HG03280 (cell line): ENCODE measurements around the gene WWOX.
A peak's percentile ranks its signal among the peaks of the same experiment; 100 is the strongest.

Experiments
- ATAC-seq: cut with Tn5 transposase; IDR thresholded peaks from one replicate; pipeline ENCODE4 v1.9.1; 2021; ENCODE audit warnings: mild to moderate bottlenecking, moderate library complexity; ENCODE audit not compliant: unreplicated experiment

The WWOX gene

DNA sequence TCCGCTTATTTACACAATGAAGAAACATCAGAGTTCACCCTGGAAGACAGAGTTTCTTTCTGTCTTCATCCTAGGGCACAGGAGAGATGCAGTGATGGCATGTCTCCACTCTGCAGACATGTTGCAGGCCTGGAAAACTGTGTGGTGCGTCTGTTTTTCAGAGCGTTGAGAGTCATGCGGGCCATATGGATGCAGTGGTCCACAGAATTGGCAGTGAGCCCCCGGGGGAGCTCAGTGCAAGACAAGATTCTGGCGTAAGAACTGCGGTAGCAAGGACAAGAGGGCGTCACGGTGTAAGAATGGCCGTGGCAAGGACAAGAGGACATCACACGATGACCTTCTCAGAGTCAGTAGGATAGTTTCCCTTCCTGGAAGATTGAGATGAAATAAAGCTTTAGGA lies 847.1 kb downstream of the WWOX start:
- ATAC-seq, result no peak

DNA sequence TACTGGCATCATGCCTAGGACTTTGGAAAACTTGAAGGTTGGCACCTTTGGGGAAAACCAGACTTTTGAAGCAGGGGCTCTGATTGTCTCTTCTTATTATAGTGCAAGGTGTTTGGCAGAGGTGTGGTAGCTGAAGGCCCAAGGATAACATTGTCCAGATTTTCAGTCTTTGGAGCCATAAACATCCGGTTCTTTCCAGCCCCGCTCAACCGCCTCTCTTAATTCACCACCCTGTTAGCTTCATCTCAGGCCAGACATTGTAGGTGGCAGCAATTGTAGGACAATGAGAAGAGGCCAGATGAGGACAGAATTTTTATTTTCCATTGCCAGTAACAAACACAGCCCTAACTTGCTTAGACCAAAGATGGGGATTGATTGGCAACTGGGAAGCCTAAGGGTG lies 851.3 kb downstream of the WWOX start:
- no peak for ATAC-seq

DNA sequence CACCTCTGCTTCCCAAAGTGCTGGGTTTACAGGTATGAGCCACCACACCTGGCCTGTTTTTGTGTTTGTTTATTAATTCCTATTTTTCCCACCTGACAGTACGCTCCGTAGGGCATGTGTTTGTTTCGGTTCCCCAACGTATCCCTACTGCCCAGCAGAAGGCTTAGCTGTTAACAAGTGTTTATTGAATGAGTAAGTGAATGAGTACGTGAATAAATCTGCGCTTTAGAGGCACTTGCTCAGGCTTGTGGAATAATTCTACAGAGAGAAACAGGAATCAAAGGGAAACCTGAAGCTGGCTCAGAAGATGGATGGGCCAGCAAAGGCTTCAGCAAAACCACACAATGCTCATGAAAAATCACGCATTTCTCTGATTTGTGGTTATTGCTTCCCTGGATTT lies 853.2 kb downstream of the WWOX start:
- ATAC-seq, result no peak

DNA sequence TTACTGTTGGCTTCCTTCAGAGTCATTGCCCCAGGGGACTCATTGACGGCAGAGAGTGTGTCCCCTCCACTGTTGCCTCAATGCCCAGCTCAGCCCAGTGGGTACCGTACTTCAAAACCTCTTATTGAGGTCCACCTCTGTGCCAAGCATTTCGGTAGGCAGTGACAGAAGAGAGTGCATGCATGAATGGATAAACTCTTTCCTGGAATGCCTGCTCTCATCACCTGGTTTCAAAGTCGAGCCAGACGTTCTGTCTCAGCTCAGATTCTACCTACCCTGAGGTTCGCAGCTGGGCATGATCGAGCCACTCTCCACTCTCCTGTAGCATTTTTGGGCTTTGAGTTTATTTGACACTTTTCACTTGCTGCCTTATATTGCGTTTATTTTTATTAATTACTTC lies 854.1 kb downstream of the WWOX start:
- no peak for ATAC-seq

DNA sequence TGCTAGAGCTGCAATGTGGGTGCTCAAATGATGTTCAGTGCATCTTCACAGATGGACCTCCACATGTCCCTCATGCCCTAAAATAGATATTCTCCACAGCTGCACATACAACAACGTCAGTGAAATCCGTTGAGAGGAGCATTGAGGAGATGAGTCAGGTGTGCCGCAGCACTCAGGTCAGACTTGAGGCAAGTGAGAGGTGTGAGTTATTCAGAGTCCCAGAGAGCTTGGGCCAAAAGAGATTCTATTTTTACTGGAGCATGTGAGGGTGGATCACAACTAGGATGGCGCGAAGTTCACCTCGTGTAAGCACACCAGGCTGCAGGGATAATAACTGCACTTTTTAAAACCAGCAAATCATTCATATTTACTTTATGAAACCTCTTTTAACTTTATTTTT lies 855.8 kb downstream of the WWOX start:
- no peak for ATAC-seq

DNA sequence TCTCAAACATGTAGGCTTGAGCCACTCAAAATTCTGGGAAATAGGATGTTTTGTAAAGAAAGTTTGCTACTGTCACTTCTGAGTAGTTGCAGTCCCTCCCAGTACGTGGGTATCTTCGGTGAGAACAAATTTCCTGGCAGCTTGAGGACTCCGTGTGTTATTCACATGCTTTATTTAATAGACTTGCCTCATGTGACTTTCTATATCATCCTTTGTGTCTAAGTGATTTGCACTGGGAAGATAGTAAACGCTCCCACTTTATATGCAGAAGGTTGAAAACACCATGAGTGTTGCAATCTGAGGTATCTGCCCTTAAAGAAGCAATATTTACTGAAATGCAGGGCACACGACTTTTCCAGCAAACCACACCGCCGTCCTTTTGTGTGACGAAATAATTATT lies 857.4 kb downstream of the WWOX start:
- no peak for ATAC-seq

DNA sequence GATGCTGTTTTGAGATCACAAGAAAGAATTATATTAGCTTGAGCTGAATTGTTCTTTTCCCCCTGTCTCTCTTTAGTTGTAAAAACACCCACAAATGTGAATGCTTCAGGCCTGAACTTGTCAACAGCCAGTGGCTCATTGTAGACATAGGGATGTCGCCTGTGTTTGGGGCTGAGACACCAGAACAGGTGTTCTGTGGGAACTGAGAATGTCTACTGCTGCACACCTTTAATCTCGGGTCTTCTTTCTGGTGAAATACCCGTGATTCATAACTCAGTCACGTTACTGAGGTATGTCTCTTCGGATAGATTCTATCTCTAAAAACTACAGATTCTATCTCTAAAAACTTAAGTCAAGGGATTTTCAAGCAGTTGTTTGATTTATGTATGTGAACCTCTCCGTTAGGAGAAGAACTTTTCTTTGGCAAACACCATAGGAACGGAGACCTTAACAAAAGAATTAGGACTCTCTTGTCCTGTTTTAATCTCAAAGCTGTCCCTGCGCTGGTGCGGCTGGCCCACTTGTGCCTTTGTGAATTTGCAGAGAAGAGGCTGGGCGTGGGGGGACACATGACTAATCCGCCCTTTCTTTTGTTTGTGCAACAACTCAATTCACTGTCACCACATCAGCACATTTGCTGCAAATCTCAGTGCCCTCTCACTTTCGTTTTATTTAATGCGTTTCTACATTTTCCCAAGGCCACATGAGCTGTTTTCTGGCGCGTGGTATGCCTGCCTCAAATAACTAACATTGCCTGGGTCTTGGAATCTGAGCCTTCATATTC lies 858.1 kb downstream of the WWOX start:
- no peak for ATAC-seq

DNA sequence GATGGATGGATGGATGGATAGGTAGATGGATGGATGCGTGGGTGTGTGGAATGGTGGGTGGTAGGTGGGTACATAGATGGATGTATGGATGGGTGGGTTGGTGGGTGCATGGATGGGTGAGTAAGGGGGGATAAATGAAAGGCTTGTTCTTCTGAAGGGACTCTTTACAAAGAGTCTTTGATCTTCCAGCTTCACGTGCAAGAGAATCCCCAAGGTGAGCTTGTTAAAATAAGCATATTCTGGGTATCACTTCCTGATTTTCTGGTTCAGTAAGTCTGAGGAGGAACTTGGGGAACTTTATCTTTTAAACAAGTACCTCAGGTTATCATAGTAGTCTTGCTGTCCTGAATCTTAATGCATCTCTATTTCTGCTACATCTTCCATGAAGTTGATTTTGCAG lies 862.0 kb downstream of the WWOX start:
- ATAC-seq, result no peak

DNA sequence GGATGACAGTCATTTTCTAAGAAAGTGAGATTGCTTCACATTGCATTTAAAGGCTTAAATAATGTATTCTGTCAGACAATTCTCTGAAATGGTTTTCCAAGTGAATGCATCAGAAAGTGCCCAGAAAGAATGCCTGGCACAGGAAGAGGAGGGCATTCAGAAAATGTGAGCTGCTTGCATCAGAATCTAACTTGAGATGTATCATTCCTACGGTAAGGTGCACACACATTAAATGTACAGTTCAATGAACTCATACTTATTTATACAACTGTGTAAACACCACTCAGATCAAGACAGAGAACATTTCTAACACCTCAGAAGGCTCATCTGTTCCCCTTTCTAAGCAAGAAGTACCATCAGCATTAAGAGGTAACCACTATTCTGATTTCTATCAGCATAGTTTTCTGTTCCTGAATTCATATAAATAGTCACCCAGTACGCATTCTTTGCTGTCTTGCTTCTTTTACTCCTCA lies 863.0 kb downstream of the WWOX start:
- ATAC-seq, result peak; percentile 73

DNA sequence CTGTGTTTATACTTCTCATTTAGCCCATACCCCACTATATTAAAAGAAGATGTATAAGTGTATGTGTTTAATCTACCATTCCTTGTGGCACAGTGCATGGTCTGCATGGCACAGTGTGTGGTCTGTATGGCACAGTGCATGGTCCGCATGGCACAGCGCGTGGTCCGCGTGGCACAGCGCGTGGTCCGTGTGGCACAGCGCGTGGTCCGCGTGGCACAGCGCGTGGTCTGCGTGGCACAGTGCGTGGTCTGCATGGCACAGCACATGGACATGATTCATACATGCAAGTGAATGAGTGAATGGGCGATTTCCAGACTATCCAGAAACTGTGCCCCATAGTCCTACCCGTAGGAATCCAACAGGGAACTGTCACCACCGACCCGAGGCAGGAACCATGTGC lies 868.5 kb downstream of the WWOX start:
- no peak for ATAC-seq

DNA sequence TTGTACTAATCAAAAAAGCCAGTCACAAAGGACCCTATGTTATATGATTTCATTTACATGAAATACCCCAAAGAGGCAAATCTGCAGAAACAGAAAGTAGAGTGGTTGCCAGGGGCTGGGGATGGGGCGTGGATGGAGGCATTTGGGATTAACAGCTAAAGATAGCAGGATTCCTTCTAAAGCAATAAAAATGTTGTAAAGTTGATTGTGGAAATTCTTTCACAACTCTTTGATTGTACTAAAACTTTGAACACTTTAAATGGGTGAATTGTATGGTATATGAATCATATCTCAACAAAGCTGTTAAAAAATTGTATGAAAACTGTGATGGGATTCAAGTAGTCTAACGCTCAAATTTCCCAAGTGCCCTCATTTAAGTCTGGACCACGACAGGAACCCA lies 870.3 kb downstream of the WWOX start:
- ATAC-seq, result no peak

DNA sequence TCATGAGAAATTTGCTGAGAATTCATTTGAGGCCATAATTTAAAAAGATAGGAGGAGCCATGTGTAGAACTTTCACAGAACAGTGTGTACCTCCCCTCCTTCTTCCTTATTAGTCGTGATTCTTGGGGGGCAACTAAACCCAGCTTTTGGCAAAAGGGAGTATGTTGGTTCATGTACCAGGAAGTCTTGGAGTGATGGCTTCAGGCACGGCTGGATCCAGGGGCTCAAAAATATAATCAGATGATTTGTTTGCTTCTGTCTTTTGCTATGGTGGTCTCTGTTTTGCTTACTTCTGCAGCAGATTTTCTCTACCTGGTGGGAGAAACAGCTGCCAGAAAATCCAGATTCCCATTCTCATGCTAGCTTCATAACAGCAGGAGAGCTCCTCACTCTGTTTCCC lies 871.2 kb downstream of the WWOX start:
- ATAC-seq, result no peak

DNA sequence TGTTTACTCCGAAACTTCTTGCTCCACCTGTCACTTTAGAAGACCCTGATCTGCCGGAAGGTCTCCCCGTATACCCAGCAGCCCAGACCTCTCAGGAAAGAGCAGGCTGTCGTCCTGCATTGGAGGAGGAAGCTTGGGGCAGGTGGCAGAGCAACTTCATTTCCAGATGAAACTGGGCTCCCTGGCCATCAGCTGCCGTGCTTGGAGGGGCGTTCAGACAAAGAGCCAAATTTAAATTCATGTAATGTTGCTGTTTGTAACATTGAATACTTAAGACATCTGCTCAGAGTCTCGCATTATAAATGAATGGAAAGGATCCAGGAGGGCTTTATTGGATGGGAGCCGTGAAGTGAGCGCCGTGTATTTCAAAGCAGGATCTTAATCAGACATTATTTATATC lies 872.6 kb downstream of the WWOX start:
- no peak for ATAC-seq

DNA sequence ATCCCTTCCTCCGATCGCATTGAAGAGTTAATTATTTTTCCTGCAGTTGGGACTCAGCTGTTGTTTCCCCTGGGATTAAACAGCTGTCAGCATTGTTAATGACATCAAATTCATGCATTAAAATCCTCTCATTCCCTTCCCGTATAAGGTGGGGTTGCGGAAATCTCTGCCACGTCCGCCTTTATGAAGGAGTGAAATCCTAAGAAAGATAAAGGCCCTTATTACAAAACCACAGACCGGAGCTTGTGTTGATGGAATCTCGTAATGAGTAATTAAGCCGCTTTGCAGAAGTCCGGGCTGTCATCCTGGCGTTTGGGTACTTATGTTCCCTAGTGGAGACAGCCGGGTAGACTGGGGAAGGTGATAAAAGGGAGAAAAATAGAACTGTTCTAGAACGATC lies 873.5 kb downstream of the WWOX start:
- no peak for ATAC-seq

DNA sequence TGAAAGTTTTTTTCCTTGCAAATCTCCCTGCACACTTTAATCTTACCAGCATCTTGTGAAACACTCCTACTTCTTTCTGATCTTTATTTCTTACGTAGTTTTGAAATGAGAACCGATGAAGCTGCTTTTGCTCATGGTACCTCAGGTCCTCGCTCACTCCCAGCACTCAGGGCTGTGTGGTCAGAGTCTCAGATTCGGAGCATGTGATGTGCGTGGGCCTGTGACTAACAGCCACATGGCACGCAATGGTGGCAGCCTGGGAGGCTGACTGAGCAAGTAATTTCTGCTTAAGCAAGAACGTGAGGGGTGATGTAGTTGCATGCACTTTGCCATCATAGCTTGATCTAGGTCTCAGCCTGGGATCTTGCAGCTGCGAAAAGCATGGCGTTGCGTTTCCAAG lies 876.8 kb downstream of the WWOX start:
- ATAC-seq, result no peak

DNA sequence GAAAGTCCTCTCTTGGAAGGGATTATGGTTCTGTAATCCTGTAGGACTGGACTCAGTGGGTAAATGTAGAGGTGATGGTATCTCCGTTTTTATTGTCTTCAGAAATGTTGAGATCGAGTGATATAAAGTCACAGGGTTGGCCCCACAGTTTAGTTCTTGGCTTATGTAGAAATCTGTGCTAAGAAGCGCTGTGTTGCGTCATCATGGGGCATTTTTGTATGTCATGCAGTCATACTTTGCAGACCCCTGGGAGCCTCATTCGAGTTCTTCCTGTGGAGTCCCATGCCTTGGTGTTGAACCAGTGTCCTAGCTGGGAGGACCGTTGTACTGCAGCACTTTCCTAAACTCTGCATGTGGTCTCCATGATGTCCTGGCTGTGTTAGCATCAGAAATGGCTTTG lies 881.4 kb downstream of the WWOX start:
- ATAC-seq, result no peak

DNA sequence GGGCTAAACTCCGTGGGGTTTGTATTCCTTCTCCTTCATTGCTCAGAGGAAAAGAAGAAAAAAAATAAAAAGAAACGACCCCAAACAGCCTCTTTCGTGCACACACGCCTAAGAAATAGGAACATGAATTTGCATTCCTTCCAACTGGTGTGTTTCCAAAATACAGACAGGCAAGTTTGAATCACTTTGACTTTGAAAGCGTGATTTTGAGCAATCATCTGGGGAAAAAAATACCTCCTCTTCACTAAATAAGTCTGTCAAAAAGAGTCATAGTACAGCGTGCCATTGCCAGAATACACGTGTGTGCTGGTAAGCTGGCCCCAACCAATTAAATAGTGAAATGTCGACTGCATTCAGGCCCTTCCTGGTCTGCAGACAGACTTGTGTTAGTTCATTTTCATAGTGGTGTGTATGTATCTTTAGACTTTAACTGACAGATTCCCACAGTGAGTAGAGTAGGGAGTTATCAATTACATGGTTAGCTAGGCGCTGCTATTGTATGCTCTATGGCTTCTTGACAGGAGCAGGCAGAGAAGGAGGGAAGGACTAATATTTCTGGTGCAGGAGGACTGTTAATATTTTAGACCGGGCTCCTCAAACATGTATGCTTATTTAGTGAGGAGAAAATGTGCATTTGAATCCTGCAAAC lies 882.8 kb downstream of the WWOX start:
- no peak for ATAC-seq

DNA sequence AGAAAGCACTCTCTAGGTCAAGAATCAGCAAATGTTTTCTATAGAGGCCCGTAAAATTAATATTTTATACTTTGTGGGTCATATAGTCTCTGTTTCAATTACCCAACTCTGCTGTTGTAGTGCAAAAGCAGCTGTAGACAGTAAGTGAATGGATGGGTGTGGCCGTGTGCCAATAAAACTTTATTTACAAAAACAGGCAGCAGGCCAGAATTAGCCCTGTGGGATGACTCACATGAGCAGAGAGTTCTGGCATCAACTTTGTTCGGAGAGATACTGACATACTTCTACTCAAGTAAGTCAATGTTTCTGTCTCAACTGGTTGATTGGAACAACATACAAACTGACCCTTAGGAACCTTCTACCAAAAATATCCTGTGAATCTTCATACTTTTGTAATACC lies 884.9 kb downstream of the WWOX start:
- no peak for ATAC-seq

DNA sequence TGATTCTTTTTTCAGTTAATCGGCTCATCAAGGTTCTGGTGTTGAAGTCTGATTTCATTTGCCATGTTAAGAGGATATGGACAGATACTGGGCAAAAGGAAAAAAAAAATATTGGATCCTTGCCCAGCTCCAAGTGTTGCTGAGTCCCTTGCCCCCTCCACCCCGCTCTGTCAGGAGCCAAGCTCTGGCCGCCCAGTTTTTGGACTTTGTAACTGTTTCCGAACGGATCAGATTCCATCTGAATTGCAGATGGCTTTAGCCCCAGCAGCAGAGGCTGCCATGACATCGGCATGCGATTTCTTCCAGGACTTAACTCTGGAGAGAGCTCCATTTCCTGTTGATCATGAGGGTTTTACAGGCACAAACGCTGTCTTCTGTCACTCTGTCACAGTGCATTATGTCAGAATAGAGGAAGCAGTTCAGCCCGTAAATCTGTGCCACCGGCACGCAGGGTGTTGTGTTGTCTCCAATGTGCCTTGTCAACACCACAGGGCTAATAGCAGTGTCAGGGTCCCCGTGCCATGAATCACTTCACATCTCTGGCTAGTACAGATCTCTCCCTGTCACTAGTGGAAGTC lies 885.5 kb downstream of the WWOX start:
- ATAC-seq, result no peak

DNA sequence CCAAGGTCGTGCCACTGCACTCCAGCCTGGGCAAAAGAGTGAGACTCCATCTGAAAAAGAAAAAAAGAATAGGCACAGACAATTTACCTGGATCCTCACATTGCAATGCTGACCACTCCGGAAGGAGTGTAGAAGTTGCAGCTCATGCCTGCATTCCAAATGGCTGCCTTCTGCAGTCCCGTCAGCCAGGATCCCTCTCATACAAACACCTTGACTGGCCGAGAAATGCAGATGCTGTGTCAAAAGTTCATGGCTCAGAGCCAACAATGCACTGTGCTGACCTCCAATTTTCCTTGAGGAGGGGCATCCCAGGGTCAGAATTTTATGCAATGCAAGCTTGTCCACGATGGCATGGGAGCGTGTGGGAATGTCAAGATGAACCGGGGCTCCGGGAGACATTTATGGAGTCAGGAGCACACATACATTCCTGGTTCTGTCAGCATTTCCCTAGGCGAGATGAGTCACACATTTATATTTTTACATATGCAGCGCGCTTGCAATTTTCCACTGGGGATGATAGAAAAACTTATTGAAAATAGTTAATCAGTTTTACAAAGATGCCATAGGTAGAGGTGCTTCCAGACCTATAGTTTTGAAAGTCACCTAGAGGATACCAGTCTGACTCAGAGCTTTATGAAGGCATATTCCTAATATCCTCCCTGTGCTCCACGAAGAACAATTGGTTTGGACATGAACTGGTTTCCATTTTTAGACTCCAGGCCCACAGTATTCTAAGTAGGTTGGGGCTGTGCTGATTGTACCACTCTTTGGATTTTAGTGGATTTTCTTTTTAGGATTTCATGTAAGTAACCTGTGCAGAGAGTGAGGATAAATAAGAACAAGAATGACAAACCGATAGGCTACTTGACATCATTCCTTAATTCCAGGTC lies 886.5 kb downstream of the WWOX start:
- ATAC-seq, result no peak

DNA sequence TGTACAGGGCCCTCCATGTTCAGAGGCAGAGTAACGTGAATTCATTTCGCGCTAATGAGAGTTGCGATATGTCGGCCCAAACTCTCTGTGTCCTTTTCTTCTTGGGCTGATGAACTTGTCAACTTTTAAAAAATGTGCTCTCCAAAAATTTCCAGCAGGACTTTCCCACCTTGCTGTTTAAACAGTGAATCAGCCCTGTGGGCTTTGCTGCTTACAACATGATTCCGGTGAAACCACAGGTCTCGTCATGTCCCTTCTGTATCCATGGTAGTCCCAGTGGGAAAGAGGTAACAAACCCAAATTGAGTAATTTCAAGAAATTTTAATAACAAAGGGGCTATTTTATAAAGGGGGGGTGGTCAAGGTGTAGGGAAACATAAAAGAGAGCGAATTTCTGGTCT lies 888.2 kb downstream of the WWOX start:
- no peak for ATAC-seq
